Measurements from ENCODE around the gene EPN1. TPM values are rescaled to one million over a fixed set of nuclear protein-coding genes. Genes with fewer than 3 reads are reported as not detected.

EPN1 gene
- total RNA-seq, 1 experiment from 2014 or later: 157 TPM

DNA sequence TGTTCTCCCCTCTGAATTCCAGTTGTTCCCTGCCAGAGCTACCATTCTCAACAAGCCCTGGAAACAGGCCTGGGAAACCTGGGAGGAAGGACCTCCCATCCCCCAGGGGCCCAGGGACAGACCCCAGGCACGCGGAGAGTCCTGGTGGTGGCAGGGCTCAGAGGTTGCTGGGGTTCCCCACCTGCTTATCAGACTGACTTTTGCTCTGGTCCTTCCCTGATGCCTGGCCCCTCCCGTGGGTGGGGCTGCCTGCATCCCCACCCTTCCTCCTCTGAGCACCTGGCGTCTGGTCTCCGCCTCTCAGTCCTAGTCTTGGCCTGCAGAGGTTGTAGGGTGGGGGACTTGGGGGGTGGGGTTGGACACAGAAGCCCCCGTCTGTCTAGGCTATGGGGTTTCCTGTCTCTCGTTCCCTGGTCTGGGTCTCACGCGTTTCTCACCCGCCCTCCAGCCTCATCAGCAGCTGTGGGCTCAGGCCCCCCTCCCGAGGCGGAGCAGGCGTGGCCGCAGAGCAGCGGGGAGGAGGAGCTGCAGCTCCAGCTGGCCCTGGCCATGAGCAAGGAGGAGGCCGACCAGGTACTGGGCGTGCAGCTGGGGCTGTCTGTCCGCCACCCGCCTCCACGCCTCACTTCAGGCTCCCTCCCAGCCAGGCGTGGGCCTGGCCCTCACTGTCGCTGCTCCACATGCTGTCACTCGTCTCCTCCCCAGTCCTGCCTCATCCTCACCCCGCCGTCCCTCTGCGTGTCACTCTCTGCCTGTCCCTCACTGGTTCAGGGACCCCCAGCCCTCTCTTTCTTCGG, 13.6 kb downstream of the EPN1 start:
- H3K4me3 ChIP-seq (ENCODE audit: insufficient read depth, low read depth, low read length): no peak overlapping the region
- peak; percentile 75 for DNase-seq
- H3K27me3 ChIP-seq (ENCODE audit: control insufficient read depth, insufficient read depth, low read length): no peaks in the 10 kb centered on the region
- peaks cover 2% of the 10 kb centered on the region for H3K36me3 ChIP-seq (replicated peaks; ENCODE audit: control insufficient read depth, insufficient read depth, low read length)

GRCh38 chr19:55689411-55690108, 14.5 kb downstream of the EPN1 start:
- Histone ChIP-seq H3K27me3 (ENCODE audit: control insufficient read depth, insufficient read depth, low read length) (no peaks in the 10 kb centered on the region), H3K4me3 (ENCODE audit: insufficient read depth, low read depth, low read length) (no peak overlapping the region), H3K36me3 (replicated peaks; ENCODE audit: control insufficient read depth, insufficient read depth, low read length) (peaks cover 5% of the 10 kb centered on the region)
- peak; percentile 59 for DNase-seq

DNA sequence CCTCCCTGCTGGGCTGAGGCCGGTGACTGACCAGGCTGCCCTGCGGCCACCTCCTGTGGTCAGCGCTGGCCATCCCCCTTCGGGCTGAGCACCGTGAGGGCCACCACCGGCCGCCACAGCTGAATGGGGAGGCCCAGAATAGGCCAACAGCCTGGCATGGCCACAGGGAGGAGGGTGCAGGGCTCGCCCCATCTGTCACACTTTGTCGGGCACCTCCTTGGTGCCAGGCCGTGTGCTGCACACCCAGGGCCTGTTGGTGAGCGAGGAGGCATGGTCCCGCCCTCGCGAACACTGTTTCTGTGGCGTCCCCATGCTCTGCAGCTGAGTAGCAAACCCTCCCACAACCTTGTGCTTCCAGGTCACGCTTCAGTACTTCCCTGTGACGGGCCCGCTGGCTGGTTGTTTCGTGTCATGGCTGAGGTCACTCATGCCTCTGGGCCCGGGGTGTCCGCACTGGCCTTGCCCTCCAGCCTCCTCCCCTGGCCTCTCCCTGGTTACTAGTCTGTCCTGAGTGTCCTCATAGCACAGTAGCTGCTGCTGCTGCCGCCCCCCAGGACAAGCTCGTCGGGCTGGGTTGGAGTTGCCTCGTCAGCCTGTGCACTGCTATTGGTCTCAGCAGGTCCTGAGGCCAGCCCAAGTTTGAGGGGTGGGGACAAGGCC, 15.2 kb downstream of the EPN1 start:
- Histone ChIP-seq H3K36me3 (replicated peaks; ENCODE audit: control insufficient read depth, insufficient read depth, low read length) (peaks cover 7% of the 10 kb centered on the region), H3K27me3 (ENCODE audit: control insufficient read depth, insufficient read depth, low read length) (no peaks in the 10 kb centered on the region), H3K4me3 (ENCODE audit: insufficient read depth, low read depth, low read length) (no peak overlapping the region)
- peak; percentile 56 for DNase-seq

DNA sequence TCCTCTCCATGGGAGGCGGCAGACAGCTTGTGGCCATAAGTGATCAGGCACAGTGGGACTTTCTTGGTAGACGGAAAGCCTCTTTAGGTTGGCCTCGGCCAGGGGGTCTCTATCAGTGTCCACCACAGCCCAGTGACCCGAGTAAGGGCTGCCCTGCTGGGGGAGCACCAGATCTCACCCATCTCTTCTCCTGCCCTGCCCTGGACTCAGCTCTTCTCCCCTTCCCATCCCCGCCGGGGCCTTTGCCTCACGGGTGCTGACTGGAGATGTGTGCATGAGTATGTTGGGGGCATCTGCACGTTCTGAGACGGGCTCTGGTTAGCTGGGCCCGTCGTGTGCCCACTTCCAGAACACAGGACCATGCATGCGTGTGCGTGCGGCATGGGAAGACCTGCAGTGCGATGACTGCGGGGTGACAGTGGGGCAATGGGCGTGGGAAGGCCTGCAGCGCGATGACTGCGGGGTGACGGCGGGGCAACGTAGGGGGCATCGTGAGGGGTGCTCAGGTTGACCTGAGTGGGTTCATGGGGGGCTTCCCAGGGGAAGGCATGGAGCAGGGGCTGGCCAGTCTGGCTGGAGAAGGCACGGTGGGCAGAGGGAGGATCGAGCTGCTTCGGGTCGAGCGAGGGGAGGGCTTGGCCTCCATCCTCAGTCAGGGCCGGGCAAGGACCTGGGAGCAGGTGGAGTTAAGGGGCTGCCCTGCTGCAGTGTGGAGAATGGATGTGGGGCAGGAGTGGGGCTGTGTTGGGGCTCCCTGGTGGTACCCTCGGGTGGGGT, 15.9 kb downstream of the EPN1 start:
- Histone ChIP-seq H3K4me3 (ENCODE audit: insufficient read depth, low read depth, low read length) (no peak overlapping the region), H3K36me3 (replicated peaks; ENCODE audit: control insufficient read depth, insufficient read depth, low read length) (peaks cover 7% of the 10 kb centered on the region), H3K27me3 (ENCODE audit: control insufficient read depth, insufficient read depth, low read length) (no peaks in the 10 kb centered on the region)
- peak; percentile 56 for DNase-seq

DNA sequence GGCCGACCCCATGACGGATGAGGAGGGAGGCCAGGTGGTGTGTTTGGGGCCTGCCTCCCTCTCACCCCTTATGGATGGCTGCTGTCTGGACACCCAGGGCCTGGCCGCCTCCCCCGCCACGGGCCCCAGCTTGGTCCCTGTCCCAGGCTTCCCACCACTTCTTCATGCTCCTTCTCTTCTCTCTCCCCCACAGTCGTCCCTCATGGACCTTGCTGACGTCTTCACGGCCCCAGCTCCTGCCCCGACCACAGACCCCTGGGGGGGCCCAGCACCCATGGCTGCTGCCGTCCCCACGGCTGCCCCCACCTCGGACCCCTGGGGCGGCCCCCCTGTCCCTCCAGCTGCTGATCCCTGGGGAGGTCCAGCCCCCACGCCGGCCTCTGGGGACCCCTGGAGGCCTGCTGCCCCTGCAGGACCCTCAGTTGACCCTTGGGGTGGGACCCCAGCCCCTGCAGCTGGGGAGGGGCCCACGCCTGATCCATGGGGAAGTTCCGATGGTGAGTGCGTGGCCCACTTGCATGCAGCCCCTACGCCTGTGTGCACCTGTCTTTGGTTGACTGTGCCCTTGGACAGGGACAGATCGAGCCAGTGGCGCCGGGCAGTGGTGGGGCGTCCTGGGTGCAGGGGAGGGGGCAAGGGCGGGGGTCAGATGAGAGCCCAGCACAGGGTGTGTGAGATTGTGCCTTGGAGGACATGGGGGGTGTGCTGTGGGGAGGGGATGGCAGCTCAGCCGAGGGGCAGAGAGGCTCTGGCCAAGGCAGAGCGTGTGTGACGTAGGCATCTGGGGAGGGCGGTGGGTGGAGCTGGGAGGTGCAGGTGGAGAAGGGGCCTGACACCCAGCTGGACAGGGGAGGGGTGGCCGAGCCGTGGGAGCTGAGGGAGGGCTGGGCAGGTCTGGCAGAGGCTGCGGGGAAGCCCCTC, 16.8 kb downstream of the EPN1 start:
- Histone ChIP-seq H3K27me3 (ENCODE audit: control insufficient read depth, insufficient read depth, low read length) (no peaks in the 10 kb centered on the region), H3K4me3 (ENCODE audit: insufficient read depth, low read depth, low read length) (no peak overlapping the region)

DNA sequence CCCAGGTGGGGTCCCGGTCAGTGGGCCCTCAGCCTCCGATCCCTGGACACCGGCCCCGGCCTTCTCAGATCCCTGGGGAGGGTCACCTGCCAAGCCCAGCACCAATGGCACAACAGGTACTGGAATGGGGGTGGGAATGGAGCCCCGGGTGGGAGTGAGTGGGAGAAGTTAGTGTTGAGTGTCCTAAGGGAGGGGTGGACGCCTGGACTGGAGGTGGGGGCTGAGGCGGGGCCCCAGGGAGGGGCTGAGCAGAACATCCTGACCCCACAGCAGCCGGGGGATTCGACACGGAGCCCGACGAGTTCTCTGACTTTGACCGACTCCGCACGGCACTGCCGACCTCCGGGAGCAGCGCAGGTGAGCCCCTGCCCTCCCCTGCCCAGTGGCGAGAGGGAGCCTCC, 17.7 kb downstream of the EPN1 start:
- H3K4me3 ChIP-seq (ENCODE audit: insufficient read depth, low read depth, low read length): no peak overlapping the region
- H3K36me3 ChIP-seq (replicated peaks; ENCODE audit: control insufficient read depth, insufficient read depth, low read length): peaks cover 11% of the 10 kb centered on the region
- H3K27me3 ChIP-seq (ENCODE audit: control insufficient read depth, insufficient read depth, low read length): no peaks in the 10 kb centered on the region
- DNase-seq: peak; percentile 65

More for the DNA sequence above, 16.8 kb downstream of the EPN1 start:
- peaks cover 11% of the 10 kb centered on the region for H3K36me3 ChIP-seq (replicated peaks; ENCODE audit: control insufficient read depth, insufficient read depth, low read length)
- DNase-seq: peak; percentile 66

DNA sequence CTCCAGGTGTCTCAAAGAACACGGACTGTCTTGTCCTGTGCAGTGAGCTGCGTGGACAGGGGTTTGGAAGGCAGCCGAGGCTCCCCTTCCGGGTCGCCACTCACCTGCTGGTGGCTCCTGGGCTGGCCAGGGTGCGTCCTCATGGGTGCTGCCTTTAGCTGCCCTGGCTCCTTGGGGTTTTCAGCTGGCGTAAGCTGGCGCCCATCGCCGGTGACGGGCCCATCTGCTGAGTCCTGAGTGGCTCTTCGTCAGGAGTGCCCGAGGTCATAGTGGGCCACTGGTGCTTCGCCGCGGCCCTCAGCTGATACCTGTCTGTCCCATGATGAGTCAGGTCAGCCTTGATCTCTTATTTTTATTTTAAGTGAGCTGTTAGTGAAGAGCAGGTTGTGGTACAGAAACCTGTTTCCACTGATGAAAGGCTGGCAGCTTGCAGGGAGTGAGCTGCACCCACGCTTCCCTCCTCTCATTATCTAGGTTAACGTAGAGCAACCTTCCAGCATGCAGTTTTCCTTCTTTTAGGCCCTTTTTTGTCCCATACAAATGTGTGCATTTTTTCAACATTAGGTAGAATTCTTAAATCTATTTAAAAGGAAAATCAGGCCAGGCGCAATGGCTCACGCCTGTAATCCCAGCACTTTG, 18.4 kb downstream of the EPN1 start:
- Histone ChIP-seq H3K36me3 (replicated peaks; ENCODE audit: control insufficient read depth, insufficient read depth, low read length) (peaks cover 11% of the 10 kb centered on the region), H3K4me3 (ENCODE audit: insufficient read depth, low read depth, low read length) (no peak overlapping the region)
- DNase-seq: peak; percentile 54

DNA sequence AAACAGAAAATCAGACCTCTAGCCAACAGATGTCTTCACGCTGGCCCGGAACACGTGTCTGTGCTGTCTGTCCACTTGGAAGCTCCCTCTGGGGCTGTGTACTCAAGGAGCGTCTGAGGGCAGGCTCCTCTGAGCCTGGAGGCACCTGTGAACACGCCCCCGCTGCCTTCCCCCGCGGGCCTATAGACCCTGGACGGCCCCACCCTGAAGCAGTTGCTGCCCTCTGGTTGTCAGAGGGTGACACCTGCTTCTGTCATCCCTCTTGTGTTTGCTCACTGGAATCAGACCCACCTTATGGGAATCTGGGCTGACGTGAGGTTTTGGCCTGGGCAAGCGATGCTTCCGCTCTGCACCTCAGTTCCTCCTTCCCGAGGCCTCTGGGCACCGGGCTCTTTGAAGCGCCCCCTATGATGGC, 19.2 kb downstream of the EPN1 start:
- Histone ChIP-seq H3K27me3 (ENCODE audit: control insufficient read depth, insufficient read depth, low read length) (no peaks in the 10 kb centered on the region), H3K36me3 (replicated peaks; ENCODE audit: control insufficient read depth, insufficient read depth, low read length) (peaks cover 11% of the 10 kb centered on the region), H3K4me3 (ENCODE audit: insufficient read depth, low read depth, low read length) (no peak overlapping the region)
- DNase-seq: peak; percentile 56

More for the DNA sequence above, 18.4 kb downstream of the EPN1 start:
- H3K27me3 ChIP-seq (ENCODE audit: control insufficient read depth, insufficient read depth, low read length): no peaks in the 10 kb centered on the region

DNA sequence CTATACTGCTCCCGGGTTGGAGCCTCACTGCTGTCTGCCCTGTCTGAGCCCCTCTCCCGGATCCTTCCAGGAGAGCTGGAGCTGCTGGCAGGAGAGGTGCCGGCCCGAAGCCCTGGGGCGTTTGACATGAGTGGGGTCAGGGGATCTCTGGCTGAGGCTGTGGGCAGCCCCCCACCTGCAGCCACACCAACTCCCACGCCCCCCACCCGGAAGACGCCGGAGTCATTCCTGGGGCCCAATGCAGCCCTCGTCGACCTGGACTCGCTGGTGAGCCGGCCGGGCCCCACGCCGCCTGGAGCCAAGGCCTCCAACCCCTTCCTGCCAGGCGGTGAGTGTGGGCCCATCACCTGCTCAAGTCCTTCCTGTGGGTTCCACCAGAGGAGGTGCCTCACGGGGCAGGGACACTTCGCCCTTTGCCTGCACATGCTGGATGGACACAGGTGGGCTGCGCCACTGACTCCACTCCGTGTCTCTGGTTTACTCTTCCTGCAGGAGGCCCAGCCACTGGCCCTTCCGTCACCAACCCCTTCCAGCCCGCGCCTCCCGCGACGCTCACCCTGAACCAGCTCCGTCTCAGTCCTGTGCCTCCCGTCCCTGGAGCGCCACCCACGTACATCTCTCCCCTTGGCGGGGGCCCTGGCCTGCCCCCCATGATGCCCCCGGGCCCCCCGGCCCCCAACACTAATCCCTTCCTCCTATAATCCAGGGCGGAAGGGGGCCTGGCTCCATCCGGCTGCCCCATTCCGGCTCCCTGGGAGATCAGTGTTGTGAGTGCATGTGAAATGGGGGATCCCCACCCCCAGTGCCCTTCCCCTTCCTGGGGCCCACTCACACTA, 19.8 kb downstream of the EPN1 start:
- DNase-seq: peak; percentile 65
- H3K36me3 ChIP-seq (replicated peaks; ENCODE audit: control insufficient read depth, insufficient read depth, low read length): peaks cover 11% of the 10 kb centered on the region
- H3K4me3 ChIP-seq (ENCODE audit: insufficient read depth, low read depth, low read length): no peak overlapping the region
- H3K27me3 ChIP-seq (ENCODE audit: control insufficient read depth, insufficient read depth, low read length): no peaks in the 10 kb centered on the region

GRCh38 chr19:55695511-55696290, 20.7 kb downstream of the EPN1 start:
- Histone ChIP-seq H3K27me3 (ENCODE audit: control insufficient read depth, insufficient read depth, low read length) (no peaks in the 10 kb centered on the region), H3K36me3 (replicated peaks; ENCODE audit: control insufficient read depth, insufficient read depth, low read length) (peaks cover 10% of the 10 kb centered on the region), H3K4me3 (ENCODE audit: insufficient read depth, low read depth, low read length) (no peak overlapping the region)
- DNase-seq: peak; percentile 42

- H3K27me3 ChIP-seq (ENCODE audit: control insufficient read depth, insufficient read depth, low read length): no peaks in the 10 kb centered on the region
- peak; percentile 33 for DNase-seq
- H3K36me3 ChIP-seq (replicated peaks; ENCODE audit: control insufficient read depth, insufficient read depth, low read length): peaks cover 10% of the 10 kb centered on the region
- H3K4me3 ChIP-seq (ENCODE audit: insufficient read depth, low read depth, low read length): no peak overlapping the region
These were observed 21.5 kb downstream of the EPN1 start for GRCh38 chr19:55696301-55697068.
